CD4-positive, alpha-beta T cell treated with Interleukin-15 for 4 hours (primary cell): Measurements from ENCODE around the gene ULK4.
"Not testable (repeated sequence)": the region's sequence is repeated elsewhere in the genome, so short reads cannot be mapped to it uniquely, and the experiment has no call there.

Experiments used
- DNase-seq: peaks from one replicate; pipeline ENCODE4 v3.0.0-alpha.2; 2020; ENCODE audit warnings: low spot score

ULK4 gene

GRCh38 chr3:41502023-41502422 lies 459.9 kb downstream of the ULK4 start:
- DNase-seq: no peak

GRCh38 chr3:41498847-41499246 lies 463.1 kb downstream of the ULK4 start:
- DNase-seq: no peak

DNA sequence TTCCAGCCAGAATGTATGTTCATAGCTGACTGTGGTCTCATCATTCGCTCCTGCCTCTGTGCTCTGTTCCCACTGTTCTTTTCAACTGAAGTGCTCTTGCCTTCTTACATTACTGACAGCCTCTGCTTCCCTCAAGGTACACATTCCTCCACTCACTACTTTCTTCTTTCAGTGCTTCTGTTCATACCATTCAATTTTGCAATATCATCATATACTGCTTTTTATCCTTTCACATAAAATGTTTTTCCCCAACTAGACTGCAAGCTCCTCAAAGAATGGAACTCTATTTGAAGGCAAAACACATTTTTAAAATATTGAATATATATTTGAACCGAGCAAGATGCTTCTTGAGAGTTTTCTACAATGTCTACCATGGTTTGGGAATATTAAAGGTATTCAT lies 471.5 kb downstream of the ULK4 start:
- no peak for DNase-seq

- DNase-seq: no peak
Measured at GRCh38 chr3:41489231-41489630, 472.7 kb downstream of the ULK4 start.

DNA sequence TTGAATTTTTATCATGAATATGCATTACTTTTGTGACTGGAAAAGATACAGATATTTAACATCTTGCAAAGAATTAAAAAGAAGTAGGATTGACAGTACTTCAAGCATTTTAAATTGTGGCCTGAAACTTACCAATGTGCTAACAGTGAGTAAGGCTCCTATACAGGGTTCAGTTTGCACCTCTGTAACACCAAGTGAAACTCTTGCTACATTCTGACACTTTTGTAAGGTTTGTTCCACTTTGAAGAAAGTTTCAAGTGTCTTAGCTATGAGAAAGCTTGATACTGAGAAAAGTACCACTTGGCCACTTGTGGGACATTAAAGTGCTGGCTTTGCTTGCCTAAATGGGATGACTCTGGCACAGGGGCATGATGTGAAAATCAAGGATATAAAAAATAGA lies 473.4 kb downstream of the ULK4 start:
- no peak for DNase-seq

DNA sequence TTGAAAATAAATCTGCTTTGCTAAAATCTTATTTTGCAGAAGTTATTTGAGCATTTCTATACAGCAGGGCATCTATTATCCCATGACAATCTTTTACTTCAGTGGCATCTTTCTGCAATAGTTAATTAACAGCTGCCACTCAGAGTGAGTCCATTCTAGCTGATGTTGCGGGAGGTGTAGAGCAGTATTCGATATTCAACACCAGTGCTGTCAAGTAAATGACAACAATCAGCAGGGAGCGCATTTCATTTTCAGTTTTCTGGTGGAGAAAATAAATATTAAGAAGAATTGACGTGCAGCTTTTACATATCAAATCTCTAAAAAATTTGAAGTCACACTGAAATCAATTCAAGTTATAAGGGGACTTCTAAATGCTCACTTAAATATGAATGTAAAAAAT lies 476.4 kb downstream of the ULK4 start:
- DNase-seq: no peak

GRCh38 chr3:41482134-41482533 lies 479.8 kb downstream of the ULK4 start:
- no peak for DNase-seq

DNA sequence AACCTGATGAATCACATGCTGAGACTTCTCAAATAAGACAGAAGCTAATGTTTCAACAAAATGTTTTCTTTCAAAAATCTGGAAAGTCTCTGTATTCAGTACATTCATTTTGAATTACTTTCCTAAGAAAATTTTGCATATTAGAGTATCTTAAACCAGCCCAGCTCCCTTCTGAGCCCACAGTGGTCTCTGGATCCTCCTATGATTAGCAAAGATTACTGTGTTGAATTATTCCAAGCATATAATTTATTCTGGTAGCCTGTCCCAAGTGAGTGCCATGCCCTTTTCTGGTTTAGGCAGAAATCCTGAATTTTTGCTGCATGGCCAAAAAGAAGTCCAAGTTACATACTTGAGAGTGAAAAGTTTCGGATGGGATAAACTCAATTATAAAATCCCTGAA lies 483.6 kb downstream of the ULK4 start:
- DNase-seq: no peak

DNA sequence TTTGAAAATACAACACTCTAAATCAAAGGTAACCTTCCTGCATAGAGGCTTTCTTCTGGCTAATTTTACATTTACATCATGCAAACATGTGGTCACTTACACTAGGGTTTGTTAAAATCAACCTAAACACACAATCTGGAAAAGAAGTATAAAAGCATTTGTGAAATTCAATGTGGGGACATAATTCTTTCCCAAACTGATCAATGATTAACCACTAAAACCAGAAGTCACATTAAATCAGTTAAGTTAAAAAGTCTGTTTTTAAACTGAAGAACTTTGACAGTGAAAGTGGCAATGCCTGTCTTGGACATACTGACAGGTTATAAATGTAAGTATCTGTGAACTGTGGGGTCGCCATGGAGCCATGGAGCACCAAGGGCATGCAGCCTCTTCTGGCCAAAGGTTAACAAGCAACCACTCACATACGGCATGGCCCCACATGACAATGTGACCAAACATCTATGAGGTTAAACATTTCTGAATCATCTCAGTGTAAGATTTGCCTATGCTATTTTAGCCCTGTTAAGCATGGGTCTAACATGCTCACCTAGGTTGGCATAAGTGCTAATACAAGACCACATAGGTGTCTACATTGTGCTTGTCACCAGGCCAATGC lies 484.4 kb downstream of the ULK4 start:
- no peak for DNase-seq

GRCh38 chr3:41469083-41469482 lies 492.8 kb downstream of the ULK4 start:
- DNase-seq: no peak

DNA sequence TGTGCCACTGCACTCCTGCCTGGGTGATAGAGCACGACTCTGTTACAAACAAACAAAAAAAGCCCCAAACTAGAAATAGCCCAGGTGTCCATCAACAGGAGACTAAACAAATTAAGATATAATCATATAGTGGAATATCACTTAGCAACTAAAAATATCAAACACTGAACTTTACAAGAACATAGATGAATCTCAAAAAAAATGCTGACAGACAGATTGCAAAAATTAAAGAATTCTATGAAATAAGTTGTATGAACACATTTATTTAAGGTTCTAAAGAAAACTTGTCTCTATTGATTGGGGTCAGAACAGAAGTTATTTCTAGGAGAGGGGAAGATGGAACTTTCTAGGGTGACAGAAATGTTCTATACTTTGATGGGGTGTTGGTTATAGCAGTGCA lies 494.4 kb downstream of the ULK4 start:
- no peak for DNase-seq

DNA sequence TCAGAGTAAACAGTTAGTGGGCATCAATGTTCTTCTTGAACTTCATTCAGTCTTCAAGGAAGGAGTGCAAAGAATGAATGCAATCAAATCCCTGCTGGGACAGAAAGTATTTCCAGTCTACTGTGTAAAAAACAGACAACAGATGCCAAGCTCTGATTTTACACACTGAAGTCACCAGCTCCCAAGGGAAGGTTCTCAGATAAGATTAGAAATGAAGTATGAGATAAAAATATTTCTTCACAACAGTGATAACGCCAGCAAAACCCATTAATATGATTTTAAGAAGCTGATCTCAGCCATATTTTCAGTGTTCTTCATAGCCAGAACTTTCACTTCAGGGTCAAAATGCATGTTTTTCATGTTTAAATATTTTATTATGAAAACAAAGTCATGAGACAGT lies 497.0 kb downstream of the ULK4 start:
- no peak for DNase-seq

GRCh38 chr3:41464401-41464800 lies 497.5 kb downstream of the ULK4 start:
- no peak for DNase-seq

GRCh38 chr3:41462103-41462691 lies 499.7 kb downstream of the ULK4 start:
- DNase-seq: no peak

DNA sequence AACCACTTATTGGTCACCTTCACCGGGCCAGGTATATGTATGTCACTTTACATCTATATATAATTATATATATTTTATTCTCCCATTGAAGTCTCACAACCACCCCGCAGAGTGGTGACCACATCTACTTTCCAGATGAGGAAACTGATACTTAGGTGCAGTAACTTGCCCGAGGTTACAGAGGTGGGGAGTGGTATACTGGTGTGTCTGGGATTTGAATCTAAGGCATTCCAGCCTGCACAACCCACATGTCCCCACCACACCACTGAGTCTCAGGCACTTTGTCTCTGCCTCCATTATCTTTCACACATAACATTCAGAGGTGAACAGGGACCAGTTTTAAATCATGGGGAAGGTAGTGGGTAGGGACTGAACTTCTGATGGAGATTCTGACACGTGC lies 501.2 kb downstream of the ULK4 start:
- no peak for DNase-seq

GRCh38 chr3:41457176-41457575 lies 504.7 kb downstream of the ULK4 start:
- DNase-seq: no peak

DNA sequence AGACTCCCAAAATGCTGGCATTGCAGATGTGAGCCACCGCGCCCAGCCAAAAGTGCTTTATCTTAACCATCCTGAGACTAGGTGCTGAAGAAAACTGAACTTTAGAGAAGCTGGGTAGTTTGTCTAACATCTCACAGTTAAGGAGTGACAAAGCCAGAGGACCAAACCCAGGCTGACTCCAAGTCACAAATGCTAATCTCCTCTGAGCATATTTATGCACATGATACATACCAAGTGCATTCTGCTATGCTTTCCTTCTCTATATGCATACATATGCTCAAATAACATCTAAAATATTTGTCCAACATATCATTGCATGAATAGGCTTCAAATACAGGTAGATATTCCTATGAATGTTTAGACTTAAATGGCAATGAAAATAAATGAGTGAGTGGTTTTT lies 505.7 kb downstream of the ULK4 start:
- DNase-seq: no peak

DNA sequence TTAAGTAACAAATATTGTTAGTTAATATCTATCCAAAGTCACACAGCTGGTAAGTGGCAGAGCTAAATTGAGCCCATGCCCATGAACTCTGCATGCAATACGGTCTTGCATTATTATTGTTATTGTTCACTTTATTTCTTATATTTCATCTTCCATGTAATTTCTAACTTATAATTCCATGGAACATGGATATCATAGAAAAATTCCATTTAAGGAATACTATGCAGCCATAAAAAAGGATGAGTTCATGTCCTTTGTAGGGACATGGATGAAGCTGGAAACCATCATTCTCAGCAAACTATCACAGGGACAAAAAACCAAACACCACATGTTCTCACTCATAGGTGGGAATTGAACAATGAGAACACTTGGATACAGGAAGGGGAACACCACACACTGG lies 508.3 kb downstream of the ULK4 start:
- not testable (repeated sequence) for DNase-seq

DNA sequence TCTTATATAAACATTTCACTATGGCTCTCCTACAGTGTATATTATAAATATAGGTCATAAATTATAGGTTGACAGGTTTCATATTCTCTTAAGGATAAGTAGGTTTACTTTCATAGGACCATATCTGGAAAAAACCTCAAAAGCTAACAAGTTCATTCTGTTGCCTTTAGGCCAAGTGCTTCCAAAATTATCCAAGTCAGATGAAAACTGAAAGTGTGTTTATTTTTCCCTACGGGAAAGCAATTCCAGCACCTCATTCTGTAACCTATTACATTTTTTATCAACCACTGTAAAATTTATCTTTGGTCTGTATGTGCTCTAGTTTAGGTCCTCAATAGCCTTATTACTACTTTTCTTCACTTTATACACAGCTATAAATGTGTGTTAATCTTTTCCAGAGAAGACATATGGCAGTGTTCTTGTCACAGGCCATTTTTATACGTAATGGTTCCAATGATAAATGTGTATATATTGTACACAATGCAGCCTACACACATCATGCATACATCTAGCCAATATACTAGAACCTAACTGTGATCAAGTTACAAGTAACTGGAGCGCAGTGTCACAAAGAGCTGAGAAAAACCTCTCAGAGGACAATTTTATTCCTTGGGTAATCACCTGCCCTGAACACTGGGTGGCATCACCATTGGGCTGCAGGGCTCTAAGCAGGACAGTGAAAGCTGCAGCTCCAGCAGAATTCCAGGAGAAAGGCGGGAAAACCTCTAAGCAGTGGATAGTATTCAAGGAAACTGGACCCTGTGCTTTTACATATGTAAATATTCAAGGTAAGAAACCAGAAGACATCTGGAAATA lies 511.3 kb downstream of the ULK4 start:
- DNase-seq: no peak

DNA sequence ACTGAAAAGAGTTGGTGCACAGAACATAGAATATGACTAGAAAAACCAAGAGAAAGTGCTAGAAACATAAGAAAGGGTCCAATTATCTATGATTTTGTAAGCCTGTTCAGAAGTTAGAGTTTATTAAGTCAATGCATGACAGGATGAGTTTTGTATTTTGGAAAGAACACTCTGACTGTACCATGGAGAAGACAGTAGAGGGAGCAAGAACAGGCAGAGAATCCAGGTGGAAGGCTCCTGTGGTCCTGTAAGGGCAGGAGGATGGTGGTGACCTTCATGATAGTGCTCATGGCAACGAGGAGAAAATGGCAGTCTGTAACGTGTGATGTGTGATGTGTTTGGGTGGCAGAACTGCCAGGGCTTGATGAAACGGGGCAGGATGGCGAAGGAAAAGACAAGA lies 513.5 kb downstream of the ULK4 start:
- DNase-seq: no peak

GRCh38 chr3:41447701-41448100 lies 514.2 kb downstream of the ULK4 start:
- DNase-seq: no peak

DNA sequence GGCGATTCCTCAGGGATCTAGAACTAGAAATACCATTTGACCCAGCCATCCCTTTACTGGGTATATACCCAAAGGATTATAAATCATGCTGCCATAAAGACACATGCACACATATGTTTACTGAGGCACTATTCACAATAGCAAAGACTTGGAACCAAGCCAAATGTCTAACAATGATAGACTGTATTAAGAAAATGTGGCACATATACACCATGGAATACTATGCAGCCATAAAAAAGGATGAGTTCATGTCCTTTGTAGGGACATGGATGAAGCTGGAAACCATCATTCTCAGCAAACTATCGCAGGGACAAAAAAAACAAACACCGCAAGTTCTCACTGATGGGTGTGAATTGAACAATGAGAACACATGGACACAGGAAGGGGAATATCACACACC lies 515.6 kb downstream of the ULK4 start:
- not testable (repeated sequence) for DNase-seq

GRCh38 chr3:41441568-41441967 lies 520.3 kb downstream of the ULK4 start:
- DNase-seq: no peak

DNA sequence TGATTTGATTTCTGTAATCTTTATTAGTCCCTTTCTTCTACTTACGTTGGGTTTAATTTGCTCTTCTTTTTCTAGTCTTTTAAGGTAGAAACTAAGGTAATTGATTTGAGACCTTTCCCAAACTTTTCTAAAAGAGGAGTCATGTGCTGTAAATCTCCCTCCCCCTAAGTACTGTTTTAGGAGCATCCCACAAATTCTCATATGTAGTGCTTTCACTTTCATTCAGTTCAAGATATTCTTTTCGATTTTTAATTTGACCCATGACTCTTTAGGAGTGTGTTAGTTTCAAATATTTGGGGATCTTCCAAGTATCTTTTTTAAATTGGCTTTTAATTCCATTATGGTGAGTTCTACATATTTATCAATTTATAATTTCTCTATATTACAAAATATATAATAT lies 520.8 kb downstream of the ULK4 start:
- DNase-seq: no peak
